Mesendoderm (in vitro differentiated cells): ENCODE results near the gene MMADHC. TPM values are rescaled to one million over a fixed set of nuclear protein-coding genes. Genes with fewer than 3 reads are reported as not detected.

Experiments used
- DNase-seq: peaks from one replicate; pipeline ENCODE4 v3.0.0; 2013
- H2AK5ac ChIP-seq: 2 replicates; pipeline ENCODE4 v1.6.1; 2013; ENCODE audit warnings: low read length, inconsistent platforms
- H2BK120ac ChIP-seq: 2 replicates; pipeline ENCODE4 v1.6.1; 2013; ENCODE audit warnings: low read depth, mild to moderate bottlenecking, low read length, moderate library complexity, mixed read lengths
- H2BK15ac ChIP-seq: replicated peaks from 2 replicates; pipeline ENCODE4 v1.6.1; 2013; ENCODE audit warnings: low read depth, mild to moderate bottlenecking, moderate library complexity
- H2BK5ac ChIP-seq: 2 replicates; pipeline ENCODE4 v1.6.1; 2013; ENCODE audit warnings: low read length, inconsistent platforms
- H3K18ac ChIP-seq: 2 replicates; pipeline ENCODE4 v1.6.1; 2013; ENCODE audit warnings: mild to moderate bottlenecking, low read length, mixed read lengths
- H3K23ac ChIP-seq: one replicate; pipeline ENCODE4 v1.6.1; 2013; ENCODE audit warnings: low read length
- H3K27ac ChIP-seq: 2 replicates; pipeline ENCODE4 v1.5.1; 2013; ENCODE audit warnings: low read depth, mild to moderate bottlenecking, inconsistent platforms, low read length, moderate library complexity
- H3K27me3 ChIP-seq: 2 replicates; pipeline ENCODE4 v1.6.1; 2013; ENCODE audit warnings: low read length, control low read depth, mild to moderate bottlenecking, inconsistent platforms; ENCODE audit not compliant: insufficient read depth, poor library complexity
- H3K36me3 ChIP-seq: 2 replicates; pipeline ENCODE4 v1.6.1; 2013; ENCODE audit warnings: low read length, inconsistent platforms; ENCODE audit not compliant: control insufficient read depth, insufficient read depth
- H3K4ac ChIP-seq: one replicate; pipeline ENCODE4 v1.6.1; 2013; ENCODE audit warnings: low read depth, mild to moderate bottlenecking, low read length, moderate library complexity
- H3K4me1 ChIP-seq: 2 replicates; pipeline ENCODE4 v1.6.1; 2013; ENCODE audit warnings: low read depth, low read length, inconsistent platforms; ENCODE audit not compliant: control insufficient read depth
- H3K4me2 ChIP-seq: 2 replicates; pipeline ENCODE4 v1.6.1; 2013; ENCODE audit warnings: low read length
- H3K4me3 ChIP-seq: 2 replicates; pipeline ENCODE4 v1.5.1; 2013; ENCODE audit warnings: mild to moderate bottlenecking, low read length
- H3K56ac ChIP-seq: one replicate; pipeline ENCODE4 v1.6.1; 2013; ENCODE audit warnings: low read length
- H3K79me1 ChIP-seq: 2 replicates; pipeline ENCODE4 v1.6.1; 2013; ENCODE audit warnings: low read length, inconsistent platforms
- H3K79me2 ChIP-seq: 2 replicates; pipeline ENCODE4 v1.6.1; 2013; ENCODE audit warnings: mild to moderate bottlenecking, low read length; ENCODE audit not compliant: control insufficient read depth, insufficient read depth
- H3K9ac ChIP-seq: 2 replicates; pipeline ENCODE4 v1.6.1; 2013; ENCODE audit warnings: low read length, inconsistent platforms
- H4K5ac ChIP-seq: one replicate; pipeline ENCODE4 v1.6.1; 2013; ENCODE audit warnings: low read length
- H4K8ac ChIP-seq: one replicate; pipeline ENCODE4 v1.6.1; 2013; ENCODE audit warnings: low read depth, mild to moderate bottlenecking, control low read depth, low read length, moderate library complexity
- WGBS: extraction: QIAGEN DNeasy Blood & Tissue Kit; methylation state at CpG from one replicate; pipeline ENCODE4 v1.1.7; 2013; ENCODE audit warnings: low lambda C conversion rate, missing lambda C conversion rate; ENCODE audit not compliant: insufficient coverage; ENCODE audit errors: extremely low coverage; 5-methylcytosine and 5-hydroxymethylcytosine counted together
- polyA plus RNA-seq, 2 experiments: library from polyadenylated mRNA; stranded (reverse); fragments of 200-250 nt; gene quantifications; one replicate each; pipeline ENCODE4 v1.2.3, GENCODE V29; 2013

Gene MMADHC
- 109 TPM for polyA plus RNA-seq (2013, experiment 1 of 2)
- 108 TPM for polyA plus RNA-seq (2013, experiment 2 of 2)

DNA sequence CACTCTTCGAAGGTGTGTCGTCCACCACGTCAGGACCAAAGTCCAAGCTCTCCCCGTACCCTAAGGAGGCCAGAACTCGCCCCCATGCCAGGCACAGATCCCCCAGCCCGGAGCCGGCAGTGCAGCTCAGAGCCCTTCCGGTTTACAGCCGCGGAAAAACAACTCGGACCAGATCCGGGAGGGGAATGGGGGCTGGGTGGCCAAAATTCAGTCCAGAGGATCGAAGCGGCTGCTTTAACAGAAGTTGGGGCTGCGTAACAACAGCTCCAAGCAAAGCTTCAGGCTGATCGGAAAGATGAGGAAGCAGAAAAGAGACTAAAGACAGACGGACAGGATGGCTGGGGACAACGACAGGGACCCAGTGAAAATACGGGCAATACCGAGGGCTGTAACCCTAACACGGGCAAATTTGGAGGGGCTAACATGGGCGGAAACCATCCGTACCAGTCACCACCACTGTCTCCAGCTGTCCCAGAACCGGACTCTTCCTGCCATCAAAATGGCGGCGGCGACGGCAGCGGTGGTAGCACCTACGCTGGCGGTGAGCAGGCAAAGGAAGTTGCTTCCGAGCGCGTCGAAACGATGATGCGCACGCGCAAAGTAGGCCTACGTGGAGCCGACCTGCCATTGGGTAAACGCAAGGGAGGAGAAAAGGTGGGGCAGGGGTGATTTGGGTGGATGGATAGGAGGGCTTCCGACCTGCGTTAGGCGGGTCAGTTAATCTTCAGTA is at the start of gene MMADHC:
Gene MMADHC, minus strand, starts transcription at position 556 of the 730 bp plus-strand sequence. CDS start 678 bp downstream, outside the sequence.
- Histone ChIP-seq H3K36me3 (no peaks in the 10 kb centered on the region), H4K8ac (no peak within 1 kb of the TSS), H3K4me2 (peak within 1 kb of the TSS; percentile 49), H3K79me2 (peaks cover 17% of the 10 kb centered on the region), H2BK15ac (no peak within 1 kb of the TSS), H3K23ac (peak within 1 kb of the TSS; percentile 57), H3K79me1 (no peaks in the 10 kb centered on the region), H3K56ac (peak within 1 kb of the TSS; percentile 98), H3K27me3 (no peaks in the 10 kb centered on the region), H3K4ac (peak within 1 kb of the TSS; percentile 87), H2AK5ac (no peak within 1 kb of the TSS), H3K27ac (peak within 1 kb of the TSS; percentile 94), H3K4me3 (peak within 1 kb of the TSS; percentile 97), H4K5ac (no peak within 1 kb of the TSS), H3K4me1 (no peaks in the 10 kb centered on the region), H3K9ac (peak within 1 kb of the TSS; percentile 98), H2BK120ac (no peak within 1 kb of the TSS), H3K18ac (peak within 1 kb of the TSS; percentile 47), H2BK5ac (peak within 1 kb of the TSS; percentile 93)
- no CpG with 5 or more reads among the region's 45 CpGs for WGBS
- DNase-seq: peak; percentile 98

DNA sequence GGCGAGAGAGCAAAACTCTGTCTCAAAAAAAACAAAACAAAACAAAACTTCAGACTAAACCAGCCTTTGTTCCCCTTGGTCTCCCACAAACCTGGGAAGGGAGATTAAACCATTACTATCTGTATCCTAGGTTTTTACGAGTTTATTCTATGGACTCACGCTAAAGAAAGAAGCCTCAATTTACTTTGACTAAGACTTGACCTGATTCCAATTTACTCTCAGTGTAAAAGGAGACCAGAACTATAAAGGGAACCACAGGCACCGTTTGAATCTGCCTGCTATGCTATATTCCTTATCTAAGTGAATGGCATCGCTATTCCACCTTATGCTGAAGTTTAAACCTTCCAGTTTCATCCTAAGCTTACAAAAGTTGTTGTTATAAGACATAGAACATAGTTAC is 46.5 kb upstream of the MMADHC start:
- H4K8ac ChIP-seq: no peak overlapping the region
- no peak overlapping the region for H2BK120ac ChIP-seq
- no peak overlapping the region for H3K18ac ChIP-seq
- H2AK5ac ChIP-seq: no peak overlapping the region
- H3K27me3 ChIP-seq: no peaks in the 10 kb centered on the region
- no peaks in the 10 kb centered on the region for H3K79me2 ChIP-seq
- no peaks in the 10 kb centered on the region for H3K79me1 ChIP-seq
- H2BK5ac ChIP-seq: no peak overlapping the region
- no peak overlapping the region for H3K9ac ChIP-seq
- no peaks in the 10 kb centered on the region for H3K4me1 ChIP-seq
- H3K36me3 ChIP-seq: no peaks in the 10 kb centered on the region
- no peak overlapping the region for H4K5ac ChIP-seq
- H3K4me3 ChIP-seq: no peak overlapping the region
- no peak overlapping the region for H3K23ac ChIP-seq
- no peak overlapping the region for H2BK15ac ChIP-seq
- no peak overlapping the region for H3K27ac ChIP-seq
- DNase-seq: no peak
- no peak overlapping the region for H3K56ac ChIP-seq
- no peak overlapping the region for H3K4ac ChIP-seq
- WGBS: no CpG with 5 or more reads among the region's 5 CpGs
- H3K4me2 ChIP-seq: no peak overlapping the region

DNA sequence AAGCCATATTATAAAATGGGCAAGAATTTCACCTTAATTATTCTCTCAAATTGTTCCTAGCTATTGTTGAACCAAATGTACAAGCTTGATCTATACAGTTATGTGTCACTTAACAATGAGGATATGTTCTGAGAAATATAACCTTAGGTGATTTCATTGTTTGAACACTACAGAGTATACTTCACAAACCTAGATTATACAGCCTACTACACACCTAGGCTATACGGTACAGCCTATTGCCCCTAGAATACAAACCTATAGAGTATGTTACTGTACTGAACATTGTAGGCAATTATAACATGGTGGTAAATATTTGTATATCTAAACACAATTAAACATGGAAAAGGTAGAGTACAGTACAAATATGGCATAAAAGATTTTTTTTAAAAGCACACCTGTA is 42.9 kb upstream of the MMADHC start:
- no peak overlapping the region for H3K27ac ChIP-seq
- no peaks in the 10 kb centered on the region for H3K4me1 ChIP-seq
- no peak overlapping the region for H2BK15ac ChIP-seq
- no peaks in the 10 kb centered on the region for H3K79me1 ChIP-seq
- H3K4ac ChIP-seq: no peak overlapping the region
- no peak overlapping the region for H2BK120ac ChIP-seq
- no peak overlapping the region for H3K18ac ChIP-seq
- H3K79me2 ChIP-seq: no peaks in the 10 kb centered on the region
- H3K56ac ChIP-seq: no peak overlapping the region
- no peak overlapping the region for H3K4me3 ChIP-seq
- DNase-seq: no peak
- H3K27me3 ChIP-seq: no peaks in the 10 kb centered on the region
- no peak overlapping the region for H4K5ac ChIP-seq
- no peak overlapping the region for H3K9ac ChIP-seq
- H3K36me3 ChIP-seq: no peaks in the 10 kb centered on the region
- WGBS: no CpG with 5 or more reads among the region's 1 CpG
- H2AK5ac ChIP-seq: no peak overlapping the region
- no peak overlapping the region for H3K23ac ChIP-seq
- no peak overlapping the region for H3K4me2 ChIP-seq
- no peak overlapping the region for H2BK5ac ChIP-seq
- H4K8ac ChIP-seq: no peak overlapping the region

DNA sequence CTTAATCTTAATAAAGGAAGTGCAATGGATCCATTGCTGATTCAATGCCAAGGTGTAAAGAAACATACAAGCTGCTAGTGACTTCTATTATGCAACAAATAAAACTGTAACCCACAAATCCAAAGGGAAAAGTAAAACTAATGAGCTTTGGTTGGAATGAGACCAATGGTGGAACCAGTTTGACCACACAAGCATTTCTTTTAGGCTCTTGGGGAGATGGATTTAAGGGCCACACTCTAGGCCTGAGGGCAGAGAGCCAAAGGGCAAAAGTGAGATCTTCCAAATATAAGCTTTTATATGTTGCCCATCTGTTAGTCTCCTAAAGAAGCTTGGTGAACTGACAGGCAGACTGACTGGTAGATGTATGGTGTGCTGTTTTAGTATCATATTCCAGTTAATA is 41.5 kb upstream of the MMADHC start:
- H3K36me3 ChIP-seq: no peaks in the 10 kb centered on the region
- no peak overlapping the region for H3K4ac ChIP-seq
- H3K23ac ChIP-seq: no peak overlapping the region
- no peaks in the 10 kb centered on the region for H3K79me1 ChIP-seq
- no peak overlapping the region for H2BK5ac ChIP-seq
- H3K4me3 ChIP-seq: no peak overlapping the region
- DNase-seq: no peak
- H3K56ac ChIP-seq: no peak overlapping the region
- H2BK120ac ChIP-seq: no peak overlapping the region
- no peak overlapping the region for H3K9ac ChIP-seq
- H4K8ac ChIP-seq: no peak overlapping the region
- H4K5ac ChIP-seq: no peak overlapping the region
- no peak overlapping the region for H3K27ac ChIP-seq
- no peak overlapping the region for H2BK15ac ChIP-seq
- H3K79me2 ChIP-seq: no peaks in the 10 kb centered on the region
- no peak overlapping the region for H2AK5ac ChIP-seq
- H3K4me2 ChIP-seq: no peak overlapping the region
- H3K4me1 ChIP-seq: peaks cover 1% of the 10 kb centered on the region
- no peak overlapping the region for H3K18ac ChIP-seq
- H3K27me3 ChIP-seq: no peaks in the 10 kb centered on the region

DNA sequence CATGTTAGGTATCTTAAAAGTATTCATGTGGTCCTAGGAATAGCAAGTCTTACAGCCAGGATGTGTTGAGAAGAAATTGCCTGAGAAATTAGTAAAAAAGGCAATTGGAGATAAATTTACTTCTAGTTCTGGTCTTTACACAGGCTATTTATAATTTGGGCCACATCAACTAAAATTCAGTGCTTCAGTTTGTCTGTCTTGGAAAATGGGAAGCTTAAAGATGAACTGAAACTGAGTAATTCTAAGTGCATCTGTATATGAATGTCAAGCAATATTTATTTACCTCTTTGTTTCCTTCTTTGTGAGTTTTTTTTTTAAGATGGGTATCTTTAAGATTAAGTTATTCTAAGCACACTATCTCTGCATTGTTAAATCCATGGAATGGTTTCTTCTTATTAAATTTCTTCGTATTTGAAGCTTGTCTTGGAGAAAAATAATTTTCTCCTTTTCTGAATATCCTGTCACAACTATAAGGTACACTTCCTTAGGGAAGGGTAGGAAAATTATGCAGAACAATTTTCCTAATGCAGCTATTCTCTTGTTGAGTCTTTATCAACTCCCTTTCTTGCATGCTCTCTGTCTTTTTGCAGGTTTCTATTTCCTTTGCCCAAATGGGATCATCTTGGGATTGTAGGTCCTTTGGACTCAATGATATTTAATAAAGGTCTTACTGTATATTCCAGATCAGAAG is 39.7 kb upstream of the MMADHC start:
- H3K23ac ChIP-seq: no peak overlapping the region
- H3K4me3 ChIP-seq: no peak overlapping the region
- H3K79me2 ChIP-seq: no peaks in the 10 kb centered on the region
- no peak overlapping the region for H2BK15ac ChIP-seq
- no peak overlapping the region for H4K8ac ChIP-seq
- H3K79me1 ChIP-seq: no peaks in the 10 kb centered on the region
- no peak for DNase-seq
- H3K36me3 ChIP-seq: no peaks in the 10 kb centered on the region
- H4K5ac ChIP-seq: no peak overlapping the region
- H3K4me1 ChIP-seq: peaks cover 1% of the 10 kb centered on the region
- H2BK5ac ChIP-seq: no peak overlapping the region
- no peak overlapping the region for H3K27ac ChIP-seq
- no peak overlapping the region for H3K18ac ChIP-seq
- no peak overlapping the region for H2BK120ac ChIP-seq
- H3K9ac ChIP-seq: no peak overlapping the region
- H3K4ac ChIP-seq: no peak overlapping the region
- no CpG with 5 or more reads among the region's 1 CpG for WGBS
- no peak overlapping the region for H3K4me2 ChIP-seq
- no peak overlapping the region for H2AK5ac ChIP-seq
- H3K27me3 ChIP-seq: no peaks in the 10 kb centered on the region
- H3K56ac ChIP-seq: no peak overlapping the region
